Cardiac muscle cell (in vitro differentiated cells and primary cell): ENCODE results near the gene TNFRSF19. TPM values are rescaled to one million over a fixed set of nuclear protein-coding genes. Genes with fewer than 3 reads are reported as not detected.

ENCODE experiments used
- DNase-seq, 2 donors: peaks; one replicate each; pipeline versions ENCODE4 v3.0.0 to v3.0.0-alpha.2; 2010 to 2017; ENCODE audit warnings: low read depth in 1 of 2, low spot score in 1 of 2
- H3K27ac ChIP-seq: fragments of 200-600 bp; sonication (generic); 2 replicates; pipeline ENCODE4 v1.5.1; 2016
- H3K27me3 ChIP-seq: fragments of 200-600 bp; sonication (generic); 2 replicates; pipeline ENCODE4 v1.6.0; 2016; ENCODE audit warnings: control low read depth
- H3K36me3 ChIP-seq: fragments of 200-600 bp; sonication (generic); 2 replicates; pipeline ENCODE4 v1.5.1; 2016; ENCODE audit warnings: control low read depth
- H3K4me1 ChIP-seq: fragments of 200-600 bp; sonication (generic); 2 replicates; pipeline ENCODE4 v1.8.1; 2017; ENCODE audit warnings: low read depth, mild to moderate bottlenecking, mixed run types
- H3K4me3 ChIP-seq: fragments of 200-600 bp; sonication (generic); 2 replicates; pipeline ENCODE4 v1.5.1; 2016; ENCODE audit warnings: mild to moderate bottlenecking
- H3K9me3 ChIP-seq: fragments of 200-600 bp; sonication (generic); 2 replicates; pipeline ENCODE4 v1.5.1; 2017; ENCODE audit warnings: low read depth, mild to moderate bottlenecking, control low read depth
- CTCF ChIP-seq: IDR thresholded peaks from 2 replicates; pipeline ENCODE4 v1.5.1; 2012; ENCODE audit warnings: low read depth, mild to moderate bottlenecking, low read length
- polyA plus RNA-seq: library from polyadenylated mRNA; unstranded; fragments of >200 nt; fragmentation: Nextera tagmentation; extraction: Ambion mirVana; gene quantifications from 2 replicates; pipeline ENCODE4 v1.2.1, GENCODE V29; 2016
- total RNA-seq: library from RNA; depleted of rRNA; stranded (reverse); fragments of >200 nt; gene quantifications from 2 replicates; pipeline ENCODE4 v1.2.3, GENCODE V29; 2016

The TNFRSF19 gene
- total and polyA plus RNA-seq, 2 experiments from 2014 or later = 91.3 to 139 TPM

DNA sequence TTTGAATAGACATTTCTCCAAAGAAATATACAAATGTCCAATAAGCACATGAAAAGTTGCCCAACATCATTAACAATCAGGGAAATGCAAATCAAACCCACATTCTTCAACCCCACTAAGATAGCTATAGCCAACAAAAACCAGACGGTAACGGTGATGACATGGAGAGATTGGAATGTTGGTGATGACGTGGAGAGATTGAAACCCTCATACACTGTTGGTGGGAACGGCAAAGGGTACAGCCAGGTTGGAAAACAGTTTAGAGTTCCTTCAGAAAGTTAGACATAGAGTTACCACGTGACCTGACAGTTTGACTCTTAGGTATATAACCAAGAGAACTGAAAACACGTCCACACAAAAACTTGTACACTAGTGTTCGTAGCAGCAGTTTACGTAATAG is 48.1 kb downstream of the TNFRSF19 start:
- H3K27me3 ChIP-seq = no peaks in the 10 kb centered on the region
- H3K9me3 ChIP-seq = no peaks in the 10 kb centered on the region
- H3K4me3 ChIP-seq = no peak overlapping the region
- H3K4me1 ChIP-seq = peaks cover 7% of the 10 kb centered on the region
- TF ChIP-seq CTCF = no peak
- DNase-seq = peak in 1 of 2 donors; percentile 97
- peaks cover 56% of the 10 kb centered on the region for H3K36me3 ChIP-seq
- H3K27ac ChIP-seq = peak overlapping the region; percentile 0

DNA sequence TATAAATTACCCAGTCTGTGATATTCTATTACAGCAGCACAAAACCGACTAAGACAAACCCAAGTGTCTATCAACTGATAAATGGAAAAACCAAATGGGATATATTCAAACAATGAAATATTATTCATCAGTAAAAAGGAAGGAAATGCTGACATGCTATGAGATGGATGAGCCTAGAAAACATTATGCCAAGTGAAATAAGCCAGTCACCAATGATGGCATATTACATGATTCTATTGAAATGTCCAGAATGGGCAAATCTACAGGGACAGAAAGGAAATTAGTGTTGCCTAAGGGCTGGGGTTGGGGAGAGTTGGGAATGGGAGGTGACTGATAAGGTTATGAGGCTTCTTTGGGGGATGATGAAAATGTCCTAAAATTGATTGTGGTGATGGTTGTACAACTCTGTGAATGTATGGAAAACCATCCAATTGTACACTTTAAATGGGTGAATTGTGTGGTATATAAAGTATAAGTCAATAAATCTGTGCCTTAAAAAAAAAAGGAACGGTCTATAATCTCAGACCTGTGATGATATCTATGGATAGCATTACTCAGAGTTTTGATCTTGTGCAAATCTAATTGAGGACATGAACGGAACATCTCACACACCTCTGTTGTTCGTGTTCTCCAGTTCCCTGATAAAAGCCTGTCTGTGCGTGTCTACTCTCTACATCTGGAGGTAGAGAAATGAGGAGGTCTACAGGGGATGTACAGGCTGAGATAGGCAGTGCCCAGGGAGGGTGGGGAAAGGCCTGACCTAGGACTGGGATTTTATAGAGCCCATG is 49.0 kb downstream of the TNFRSF19 start:
- Histone ChIP-seq H3K4me1 (peaks cover 7% of the 10 kb centered on the region), H3K4me3 (no peak overlapping the region), H3K9me3 (no peaks in the 10 kb centered on the region), H3K27me3 (no peaks in the 10 kb centered on the region), H3K36me3 (peaks cover 48% of the 10 kb centered on the region), H3K27ac (peak overlapping the region; percentile 58)
- DNase-seq = no peak
- no peak for TF ChIP-seq CTCF

- no peak for DNase-seq
- Histone ChIP-seq H3K27ac (peak overlapping the region; percentile 58), H3K4me1 (peaks cover 7% of the 10 kb centered on the region), H3K27me3 (no peaks in the 10 kb centered on the region), H3K9me3 (no peaks in the 10 kb centered on the region), H3K4me3 (no peak overlapping the region), H3K36me3 (peaks cover 48% of the 10 kb centered on the region)
- no peak for TF ChIP-seq CTCF
These were observed 50.0 kb downstream of the TNFRSF19 start for GRCh38 chr13:23620211-23620610.

DNA sequence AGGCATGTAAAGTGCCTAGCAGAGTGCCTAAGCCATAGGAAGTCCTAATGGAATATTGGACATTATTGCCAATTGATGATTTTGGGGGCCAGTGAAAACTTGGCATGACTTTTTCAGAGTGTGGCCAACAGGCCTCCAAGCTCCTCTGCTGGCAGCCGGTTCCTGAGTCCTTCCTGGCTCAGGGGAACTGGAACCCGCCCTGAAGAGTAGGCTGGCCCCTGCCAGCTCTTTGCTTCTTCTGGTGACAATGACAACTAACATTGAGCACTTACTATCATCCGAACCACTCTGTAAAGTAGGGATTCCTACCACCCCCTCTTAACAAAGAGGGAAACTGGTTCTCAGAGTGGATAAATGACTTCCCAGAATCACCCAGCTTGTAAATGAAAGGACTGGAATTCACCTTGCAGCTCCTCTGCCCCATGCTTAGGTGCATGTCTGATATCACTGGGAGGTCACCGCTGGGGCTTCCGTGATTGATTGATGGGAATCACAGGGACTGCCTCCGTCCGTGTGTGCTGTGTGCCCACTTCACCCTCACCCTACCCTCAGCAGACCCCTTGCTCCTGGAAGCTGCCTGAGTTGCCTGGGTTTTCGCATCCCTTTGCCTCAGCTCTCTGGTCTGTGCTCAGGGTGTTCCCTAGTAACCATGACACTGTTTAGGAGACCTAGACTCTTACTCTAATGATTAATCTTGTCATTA is 50.6 kb downstream of the TNFRSF19 start:
- peaks cover 49% of the 10 kb centered on the region for H3K36me3 ChIP-seq
- DNase-seq = no peak
- H3K27ac ChIP-seq = peak overlapping the region; percentile 58
- H3K9me3 ChIP-seq = no peaks in the 10 kb centered on the region
- peaks cover 7% of the 10 kb centered on the region for H3K4me1 ChIP-seq
- no peak overlapping the region for H3K4me3 ChIP-seq
- no peaks in the 10 kb centered on the region for H3K27me3 ChIP-seq
- TF ChIP-seq CTCF = no peak

DNA sequence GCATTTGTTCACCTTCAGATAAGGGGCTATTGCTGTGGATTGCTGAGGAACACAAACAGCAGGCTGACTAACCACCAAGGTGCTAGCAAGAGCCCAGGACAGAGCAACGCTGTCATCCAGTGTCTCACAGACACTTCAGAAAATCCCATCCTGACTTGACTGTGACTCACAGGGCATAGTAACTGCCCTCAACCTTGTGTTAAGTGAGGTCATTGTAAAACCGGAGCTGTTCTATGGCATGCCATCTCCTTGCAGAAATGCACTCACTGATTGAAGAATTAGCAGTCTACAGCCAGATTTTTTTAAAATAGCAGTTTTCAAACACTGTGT is 51.1 kb downstream of the TNFRSF19 start:
- DNase-seq = no peak
- peaks cover 7% of the 10 kb centered on the region for H3K4me1 ChIP-seq
- no peaks in the 10 kb centered on the region for H3K27me3 ChIP-seq

More for the DNA sequence above, 51.1 kb downstream of the TNFRSF19 start:
- Histone ChIP-seq H3K4me3 (no peak overlapping the region), H3K36me3 (peaks cover 46% of the 10 kb centered on the region), H3K27ac (peak overlapping the region; percentile 54), H3K9me3 (no peaks in the 10 kb centered on the region)
- TF ChIP-seq CTCF = no peak
